ENCODE results near the gene TTC21A. TPM values are rescaled to one million over a fixed set of nuclear protein-coding genes. Genes with fewer than 3 reads are reported as not detected.

TTC21A gene
- total RNA-seq, 1 donor from 2014 or later, result 3.9 TPM

DNA sequence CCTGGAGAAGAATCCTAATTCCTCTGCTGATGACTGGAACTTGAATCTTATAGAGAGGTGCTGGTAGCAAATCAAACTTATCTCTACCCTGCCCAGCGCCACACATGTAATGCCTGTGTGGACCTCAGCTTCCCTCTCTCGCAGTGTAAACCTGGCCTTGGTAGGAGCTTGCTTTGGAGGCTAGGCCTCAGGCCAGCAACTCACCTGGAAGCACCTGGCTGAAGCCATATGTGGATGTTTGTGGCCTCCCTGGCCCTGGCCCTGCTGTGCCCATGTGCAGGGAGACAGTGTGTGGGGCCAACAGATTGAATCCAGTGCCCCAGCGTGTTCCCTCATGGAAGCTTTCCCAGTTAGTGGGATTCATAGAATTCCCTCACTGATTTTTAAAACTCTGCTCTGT lies 8.4 kb downstream of the TTC21A start:
- Mint-ChIP-seq H3K4me1 (ENCODE audit: low read depth, unreplicated experiment) (no peaks in the 10 kb centered on the region), H3K27me3 (ENCODE audit: low read depth, unreplicated experiment) (peaks cover 11% of the 10 kb centered on the region), H3K9me3 (ENCODE audit: unreplicated experiment) (no peaks in the 10 kb centered on the region), H3K4me3 (ENCODE audit: unreplicated experiment) (no peak overlapping the region), H3K36me3 (ENCODE audit: low read depth, unreplicated experiment) (peaks cover 13% of the 10 kb centered on the region), H3K27ac (ENCODE audit: unreplicated experiment) (no peak overlapping the region)
- Histone ChIP-seq H3K27me3 (ENCODE audit: insufficient read depth, low read length) (no peaks in the 10 kb centered on the region), H3K9ac (ENCODE audit: low read length) (no peak overlapping the region), H2AFZ (ENCODE audit: low read depth, low read length) (no peak overlapping the region), H3K36me3 (ENCODE audit: insufficient read depth, low read length) (no peaks in the 10 kb centered on the region), H3K9me3 (ENCODE audit: insufficient read depth, low read depth, low read length) (no peaks in the 10 kb centered on the region), H4K20me1 (ENCODE audit: insufficient read depth, low read length) (no peaks in the 10 kb centered on the region), H3K4me2 (ENCODE audit: low read length) (no peak overlapping the region), H3K27ac (ENCODE audit: low read depth, low read length) (no peak overlapping the region), H3K4me3 (ENCODE audit: insufficient read depth, low read depth, low read length) (no peak overlapping the region), H3K4me1 (ENCODE audit: insufficient read depth, low read length) (no peaks in the 10 kb centered on the region), H3K79me2 (ENCODE audit: insufficient read depth, low read length) (no peaks in the 10 kb centered on the region)
- DNase-seq (ENCODE audit: low read depth), result no peak
- no peak for FAIRE-seq
- TF ChIP-seq, protein P1, sequence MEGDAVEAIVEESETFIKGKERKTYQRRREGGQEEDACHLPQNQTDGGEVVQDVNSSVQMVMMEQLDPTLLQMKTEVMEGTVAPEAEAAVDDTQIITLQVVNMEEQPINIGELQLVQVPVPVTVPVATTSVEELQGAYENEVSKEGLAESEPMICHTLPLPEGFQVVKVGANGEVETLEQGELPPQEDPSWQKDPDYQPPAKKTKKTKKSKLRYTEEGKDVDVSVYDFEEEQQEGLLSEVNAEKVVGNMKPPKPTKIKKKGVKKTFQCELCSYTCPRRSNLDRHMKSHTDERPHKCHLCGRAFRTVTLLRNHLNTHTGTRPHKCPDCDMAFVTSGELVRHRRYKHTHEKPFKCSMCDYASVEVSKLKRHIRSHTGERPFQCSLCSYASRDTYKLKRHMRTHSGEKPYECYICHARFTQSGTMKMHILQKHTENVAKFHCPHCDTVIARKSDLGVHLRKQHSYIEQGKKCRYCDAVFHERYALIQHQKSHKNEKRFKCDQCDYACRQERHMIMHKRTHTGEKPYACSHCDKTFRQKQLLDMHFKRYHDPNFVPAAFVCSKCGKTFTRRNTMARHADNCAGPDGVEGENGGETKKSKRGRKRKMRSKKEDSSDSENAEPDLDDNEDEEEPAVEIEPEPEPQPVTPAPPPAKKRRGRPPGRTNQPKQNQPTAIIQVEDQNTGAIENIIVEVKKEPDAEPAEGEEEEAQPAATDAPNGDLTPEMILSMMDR (IDR thresholded peaks at IDR 0.05; ENCODE audit: insufficient read depth, low read depth, low read length), result no peak
- TF ChIP-seq EZH2 (IDR thresholded peaks at IDR 0.05; ENCODE audit: insufficient read depth, low read length), result no peak

GRCh38 chr3:39118079-39118478 lies 10.6 kb downstream of the TTC21A start:
- H3K79me2 ChIP-seq (ENCODE audit: insufficient read depth, low read length), result no peaks in the 10 kb centered on the region
- no peak overlapping the region for H3K4me3 ChIP-seq (ENCODE audit: insufficient read depth, low read depth, low read length)
- Mint-ChIP-seq H3K9me3 (ENCODE audit: unreplicated experiment) (no peaks in the 10 kb centered on the region), H3K4me3 (ENCODE audit: unreplicated experiment) (peak overlapping the region; percentile 57), H3K4me1 (ENCODE audit: low read depth, unreplicated experiment) (no peaks in the 10 kb centered on the region), H3K27ac (ENCODE audit: unreplicated experiment) (no peak overlapping the region), H3K36me3 (ENCODE audit: low read depth, unreplicated experiment) (peaks cover 13% of the 10 kb centered on the region), H3K27me3 (ENCODE audit: low read depth, unreplicated experiment) (peaks cover 14% of the 10 kb centered on the region)
- FAIRE-seq (no peak), DNase-seq (ENCODE audit: low read depth) (no peak)
- no peaks in the 10 kb centered on the region for H4K20me1 ChIP-seq (ENCODE audit: insufficient read depth, low read length)
- no peaks in the 10 kb centered on the region for H3K27me3 ChIP-seq (ENCODE audit: insufficient read depth, low read length)
- H3K36me3 ChIP-seq (ENCODE audit: insufficient read depth, low read length), result no peaks in the 10 kb centered on the region
- no peak overlapping the region for H3K4me2 ChIP-seq (ENCODE audit: low read length)
- H3K4me1 ChIP-seq (ENCODE audit: insufficient read depth, low read length), result no peaks in the 10 kb centered on the region
- H3K9me3 ChIP-seq (ENCODE audit: insufficient read depth, low read depth, low read length), result no peaks in the 10 kb centered on the region
- H2AFZ ChIP-seq (ENCODE audit: low read depth, low read length), result no peak overlapping the region
- no peak overlapping the region for H3K9ac ChIP-seq (ENCODE audit: low read length)
- H3K27ac ChIP-seq (ENCODE audit: low read depth, low read length), result no peak overlapping the region
- no peak for TF ChIP-seq EZH2 (IDR thresholded peaks at IDR 0.05; ENCODE audit: insufficient read depth, low read length)
- TF ChIP-seq, protein P1 (IDR thresholded peaks at IDR 0.05; ENCODE audit: insufficient read depth, low read depth, low read length), result no peak

DNA sequence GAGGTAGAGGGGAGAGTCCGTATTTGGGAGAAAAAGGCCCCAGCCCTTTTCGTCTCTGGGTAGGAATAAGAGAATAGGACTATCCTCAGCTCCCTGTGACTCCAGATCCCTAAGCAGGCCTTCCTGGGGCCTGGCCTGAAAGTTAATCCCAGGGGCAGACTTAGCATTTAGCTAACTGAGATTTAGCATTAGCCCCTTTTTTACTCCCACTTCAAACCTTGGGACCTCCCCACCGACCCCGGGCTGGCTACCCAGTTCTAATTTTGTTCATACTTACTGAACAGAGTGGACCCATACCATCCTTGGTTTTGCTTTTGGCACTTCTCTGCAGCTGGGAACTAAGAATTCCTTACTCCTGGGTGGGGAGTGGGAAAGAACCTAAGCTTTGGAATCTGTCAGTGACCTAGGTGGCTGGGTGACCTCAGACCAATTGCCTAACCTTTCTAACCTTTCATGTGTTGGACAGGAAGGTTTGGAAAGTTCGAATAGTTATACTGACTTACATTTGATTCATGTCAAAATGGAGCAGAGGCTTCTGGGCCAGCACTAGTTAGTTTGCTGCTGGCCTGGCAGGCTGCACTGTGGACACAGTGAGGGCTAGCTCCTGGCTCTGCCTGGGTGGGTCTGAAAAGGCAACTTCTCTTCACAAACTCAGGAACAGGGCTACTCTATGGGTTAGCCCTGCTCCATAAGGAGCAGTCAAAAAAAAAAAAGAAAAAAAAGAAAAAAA lies 11.6 kb downstream of the TTC21A start:
- DNase-seq (ENCODE audit: low read depth) (no peak), FAIRE-seq (no peak)
- Mint-ChIP-seq H3K4me1 (ENCODE audit: low read depth, unreplicated experiment) (no peaks in the 10 kb centered on the region), H3K27ac (ENCODE audit: unreplicated experiment) (no peak overlapping the region), H3K36me3 (ENCODE audit: low read depth, unreplicated experiment) (peaks cover 13% of the 10 kb centered on the region), H3K9me3 (ENCODE audit: unreplicated experiment) (no peaks in the 10 kb centered on the region), H3K4me3 (ENCODE audit: unreplicated experiment) (no peak overlapping the region), H3K27me3 (ENCODE audit: low read depth, unreplicated experiment) (peaks cover 14% of the 10 kb centered on the region)
- Histone ChIP-seq H4K20me1 (ENCODE audit: insufficient read depth, low read length) (no peaks in the 10 kb centered on the region), H3K4me2 (ENCODE audit: low read length) (no peak overlapping the region), H3K4me3 (ENCODE audit: insufficient read depth, low read depth, low read length) (no peak overlapping the region), H3K79me2 (ENCODE audit: insufficient read depth, low read length) (no peaks in the 10 kb centered on the region), H3K27ac (ENCODE audit: low read depth, low read length) (no peak overlapping the region), H2AFZ (ENCODE audit: low read depth, low read length) (no peak overlapping the region), H3K4me1 (ENCODE audit: insufficient read depth, low read length) (no peaks in the 10 kb centered on the region), H3K27me3 (ENCODE audit: insufficient read depth, low read length) (no peaks in the 10 kb centered on the region), H3K9ac (ENCODE audit: low read length) (no peak overlapping the region), H3K9me3 (ENCODE audit: insufficient read depth, low read depth, low read length) (no peaks in the 10 kb centered on the region), H3K36me3 (ENCODE audit: insufficient read depth, low read length) (no peaks in the 10 kb centered on the region)
- no peak for TF ChIP-seq EZH2 (IDR thresholded peaks at IDR 0.05; ENCODE audit: insufficient read depth, low read length)
- TF ChIP-seq, protein P1 (IDR thresholded peaks at IDR 0.05; ENCODE audit: insufficient read depth, low read depth, low read length), result no peak

Data from astrocyte (in vitro differentiated cells and primary cell).